HCT116 (cell line): Measurements from ENCODE around the gene ZBTB16. TPM values are rescaled to one million over a fixed set of nuclear protein-coding genes. Genes with fewer than 3 reads are reported as not detected.

ENCODE experiments used
- ATAC-seq: fragments of 200-7000 bp; cut with Tn5 transposase; 2 replicates; pipeline ENCODE4 v1.9.1; 2020; ENCODE audit warnings: mild to moderate bottlenecking, moderate library complexity
- BruUV-seq: library from RNA; stranded (reverse); fragments of 400-500 nt; replicated peaks from 2 replicates; lab custom pipeline; 2021; lab: Mats Ljungman, UMichigan
- CTCF ChIA-PET: fragments of 300-600 bp; sonication (Branson Sonifier 250); formaldehyde crosslinking; loops from one replicate; lab custom pipeline; 2021; ENCODE audit warnings: antibody characterized with exemption; lab: Charles Lee
- POLR2A ChIA-PET: fragments of 300-600, 350-600 bp; sonication (Branson Sonifier 250); formaldehyde crosslinking; loops from one replicate; lab custom pipeline; 2021; ENCODE audit warnings: antibody characterized with exemption; lab: Charles Lee
- RAD21 ChIA-PET, 2 experiments: fragments of 300-600 bp; sonication (Branson Sonifier 250); formaldehyde crosslinking; loops; one replicate each; lab custom pipeline; 2023; ENCODE audit warnings: low total read pairs in 2 of 2; ENCODE audit not compliant: uncharacterized antibody in 2 of 2, unreplicated experiment in 2 of 2, low non-redundant PET in 1 of 2; lab: Charles Lee
- DNase-seq: peaks from one replicate; pipeline ENCODE4 v3.0.0-alpha.2; 2010; ENCODE audit warnings: low read depth, low spot score
- H2AFZ ChIP-seq: fragments of 200-600 bp; shearing (Covaris generic), sonication (generic); 2 replicates; pipeline ENCODE4 v1.6.1; 2017; ENCODE audit warnings: low read depth, mixed run types, mixed read lengths, antibody characterized with exemption, low read length; ENCODE audit not compliant: poor library complexity, severe bottlenecking
- H3K27ac ChIP-seq: 2 replicates; pipeline ENCODE4 v1.5.1; 2012; ENCODE audit warnings: low read depth, low read length
- H3K27me3 ChIP-seq: fragments of 200-600 bp; sonication (generic); 2 replicates; pipeline ENCODE4 v1.6.1; 2016; ENCODE audit warnings: mixed run types, low read length, mixed read lengths; ENCODE audit not compliant: insufficient read depth
- H3K36me3 ChIP-seq, 2 experiments: fragments of 200-500 bp in 1 of 2; fragments of 200-600 bp in 1 of 2; sonication (Bioruptor generic) in 1 of 2; sonication (generic) in 1 of 2; 2 replicates each; pipeline versions ENCODE4 v1.5.1 to v1.6.1; 2014 to 2016; ENCODE audit warnings: low read length in 2 of 2, inconsistent platforms in 1 of 2, mixed read lengths in 1 of 2, mixed run types in 1 of 2; ENCODE audit not compliant: insufficient read depth in 2 of 2, control insufficient read depth in 1 of 2
- H3K4me1 ChIP-seq, 2 experiments: fragments of 200-600 bp in 1 of 2; sonication (generic) in 1 of 2; 2 replicates each; pipeline versions ENCODE4 v1.5.1 to v1.6.1; 2012 to 2017; ENCODE audit warnings: low read length in 2 of 2, inconsistent platforms in 1 of 2, mild to moderate bottlenecking in 1 of 2, mixed read lengths in 1 of 2, mixed run types in 1 of 2, moderate library complexity in 1 of 2; ENCODE audit not compliant: insufficient read depth in 2 of 2, control insufficient read depth in 1 of 2
- H3K4me2 ChIP-seq: fragments of 200-600 bp; sonication (generic); 2 replicates; pipeline ENCODE4 v1.6.1; 2017; ENCODE audit warnings: mixed run types, low read length, mixed read lengths
- H3K4me3 ChIP-seq, 2 experiments: fragments of 200-600 bp in 1 of 2; sonication (generic) in 1 of 2; replicated peaks in 1 of 2; 2 replicates each; pipeline ENCODE4 v1.5.1; 2011 to 2016; ENCODE audit warnings: low read length in 2 of 2, control low read depth in 1 of 2, low read depth in 1 of 2, mild to moderate bottlenecking in 1 of 2, mixed read lengths in 1 of 2, mixed run types in 1 of 2
- H3K79me2 ChIP-seq: fragments of 200-600 bp; sonication (generic); 2 replicates; pipeline ENCODE4 v1.6.1; 2017; ENCODE audit warnings: mild to moderate bottlenecking, mixed run types, low read length, moderate library complexity, mixed read lengths; ENCODE audit not compliant: insufficient read depth
- H3K9ac ChIP-seq: fragments of 200-600 bp; sonication (generic); 2 replicates; pipeline ENCODE4 v1.6.1; 2016; ENCODE audit warnings: low read length, mixed read lengths
- H3K9me2 ChIP-seq: fragments of 200-600 bp; sonication (generic), shearing (Covaris generic); 2 replicates; pipeline ENCODE4 v1.6.1; 2017; ENCODE audit warnings: mixed run types, mild to moderate bottlenecking, moderate library complexity; ENCODE audit not compliant: insufficient read depth
- H3K9me3 ChIP-seq, 2 experiments: fragments of 200-500 bp in 1 of 2; fragments of 200-600 bp in 1 of 2; sonication (Bioruptor generic) in 1 of 2; sonication (generic) in 1 of 2; 2 replicates each; pipeline ENCODE4 v1.6.1; 2014 to 2017; ENCODE audit warnings: low read length in 2 of 2, mixed read lengths in 2 of 2, inconsistent platforms in 1 of 2, low read depth in 1 of 2, mild to moderate bottlenecking in 1 of 2, mixed run types in 1 of 2, moderate library complexity in 1 of 2; ENCODE audit not compliant: control insufficient read depth in 1 of 2, insufficient read depth in 1 of 2
- H4K20me1 ChIP-seq: fragments of 200-600 bp; sonication (generic), shearing (Covaris generic); 2 replicates; pipeline ENCODE4 v1.6.1; 2017; ENCODE audit warnings: mixed run types, mild to moderate bottlenecking, moderate library complexity; ENCODE audit not compliant: insufficient read depth
- ATF3 ChIP-seq: IDR thresholded peaks from 2 replicates; pipeline ENCODE4 v1.6.1; 2012
- CEBPB ChIP-seq: IDR thresholded peaks from 2 replicates; pipeline ENCODE4 v1.6.1; 2012; ENCODE audit warnings: low read depth
- CTCF ChIP-seq, 3 experiments: fragments of 200-600 bp in 1 of 3; sonication (generic) in 1 of 3; IDR thresholded peaks in 2 of 3; conservative IDR thresholded peaks in 1 of 3; 2 replicates each; pipeline ENCODE4 v1.5.1; 2012 to 2017; ENCODE audit warnings: low read depth in 2 of 3, low read length in 2 of 3, antibody characterized with exemption in 1 of 3, borderline replicate concordance in 1 of 3, control low read depth in 1 of 3, mild to moderate bottlenecking in 1 of 3, mixed read lengths in 1 of 3, mixed run types in 1 of 3, moderate library complexity in 1 of 3; ENCODE audit not compliant: insufficient read depth in 1 of 3
- ELF1 ChIP-seq: IDR thresholded peaks from 2 replicates; pipeline ENCODE4 v1.6.1; 2012; ENCODE audit warnings: low read depth, borderline replicate concordance
- EZH2phosphoT487 ChIP-seq: fragments of 200-600 bp; IDR thresholded peaks from 2 replicates; pipeline ENCODE4 v1.6.1; 2018; ENCODE audit warnings: antibody characterized with exemption, borderline replicate concordance
- FOSL1 ChIP-seq: IDR thresholded peaks from 2 replicates; pipeline ENCODE4 v1.6.1; 2012; ENCODE audit warnings: low read depth
- MAX ChIP-seq: IDR thresholded peaks from 2 replicates; pipeline ENCODE4 v1.6.1; 2012
- POLR2A ChIP-seq: IDR thresholded peaks from 2 replicates; pipeline ENCODE4 v1.7.0; 2011; ENCODE audit warnings: borderline replicate concordance; ENCODE audit not compliant: insufficient read depth, insufficient read length; ENCODE audit errors: extremely low read depth
- POLR2AphosphoS5 ChIP-seq: IDR thresholded peaks from 2 replicates; pipeline ENCODE4 v1.6.1; 2011; ENCODE audit warnings: mild to moderate bottlenecking, low read depth, low read length, moderate library complexity
- REST ChIP-seq: IDR thresholded peaks from 2 replicates; pipeline ENCODE4 v1.6.1; 2012; ENCODE audit warnings: low read depth
- SIN3A ChIP-seq: IDR thresholded peaks from 2 replicates; pipeline ENCODE4 v1.6.1; 2012; ENCODE audit warnings: low read depth
- SP1 ChIP-seq: IDR thresholded peaks from 2 replicates; pipeline ENCODE4 v1.6.1; 2012; ENCODE audit warnings: low read depth
- ZFX ChIP-seq: fragments of 450-650 bp; IDR thresholded peaks from 2 replicates; pipeline ENCODE4 v1.6.1; 2017
- intact Hi-C: fragments of 100-400 bp; cut with micrococcal nuclease; formaldehyde crosslinking; loops from 2 replicates; pipeline ENCODE4 v1.10.0; 2022
- total RNA-seq: library from RNA; stranded (reverse); gene quantifications from one replicate; pipeline ENCODE4 v1.2.1, GENCODE V29; 2021; ENCODE audit not compliant: unreplicated experiment

The ZBTB16 gene
- total RNA-seq, 1 experiment from 2014 or later: 0.30 TPM

GRCh38 chr11:114078423-114078822 lies 18.9 kb downstream of the ZBTB16 start:
- Histone ChIP-seq H3K9ac (no peak overlapping the region), H4K20me1 (no peaks in the 10 kb centered on the region), H2AFZ (no peak overlapping the region), H3K27me3 (peaks cover 33% of the 10 kb centered on the region), H3K4me2 (no peak overlapping the region), H3K4me3 (no peak overlapping the region), H3K79me2 (no peaks in the 10 kb centered on the region), H3K9me3 (no peaks in the 10 kb centered on the region)
- no TSS peak for BruUV-seq
- RAD21 ChIA-PET: no interaction called here
- no peak for ATAC-seq
- no peak for TF ChIP-seq POLR2AphosphoS5
- no peak for TF ChIP-seq ELF1
- TF ChIP-seq SIN3A: no peak
- TF ChIP-seq MAX: no peak
- TF ChIP-seq, all 23 proteins: peak for 0
- no peak for DNase-seq
- ChIA-PET POLR2A (no interaction called here), CTCF (no interaction called here)
- Histone ChIP-seq H3K36me3 (no peaks in the 10 kb centered on the region), H3K4me1 (no peaks in the 10 kb centered on the region), H3K27ac (no peak overlapping the region), H3K9me2 (no peaks in the 10 kb centered on the region)
- intact Hi-C loops: no loop called here

- BruUV-seq: no TSS peak
These were observed 20.1 kb downstream of the ZBTB16 start for GRCh38 chr11:114079511-114080065.

More at GRCh38 chr11:114079511-114080065, 20.1 kb downstream of the ZBTB16 start:
- ATAC-seq (no peak), DNase-seq (no peak)
- CTCF ChIA-PET: no interaction called here
- Histone ChIP-seq H3K27ac (no peak overlapping the region), H3K27me3 (peaks cover 41% of the 10 kb centered on the region), H3K9me2 (no peaks in the 10 kb centered on the region), H3K79me2 (no peaks in the 10 kb centered on the region), H2AFZ (no peak overlapping the region)
- RAD21 ChIA-PET: no interaction called here
- POLR2A ChIA-PET: no interaction called here
- TF ChIP-seq ATF3: no peak
- no peak for TF ChIP-seq POLR2AphosphoS5
- no peak for TF ChIP-seq SP1
- no peak for TF ChIP-seq EZH2phosphoT487
- TF ChIP-seq POLR2A: no peak
- TF ChIP-seq FOSL1: no peak
- no peak for TF ChIP-seq CTCF (IDR thresholded peaks at IDR 0.05 in 2 of 3, conservative IDR thresholded peaks at IDR 0.05 in 1 of 3; ENCODE audit: borderline replicate concordance in 1 of 3, insufficient read depth in 1 of 3, low read depth in 2 of 3, low read length in 2 of 3)
- TF ChIP-seq REST: no peak
- no peak for TF ChIP-seq ZFX
- TF ChIP-seq CEBPB: no peak
- TF ChIP-seq, all 23 proteins: peak for 0
- no peak overlapping the region for H3K4me2 ChIP-seq
- H4K20me1 ChIP-seq: no peaks in the 10 kb centered on the region
- H3K36me3 ChIP-seq: no peaks in the 10 kb centered on the region
- no peaks in the 10 kb centered on the region for H3K4me1 ChIP-seq
- H3K9ac ChIP-seq: no peak overlapping the region
- no peak overlapping the region for H3K4me3 ChIP-seq
- no peaks in the 10 kb centered on the region for H3K9me3 ChIP-seq
- intact Hi-C loops: loop anchor here (2.0 kb wide), 1 partner anchor 75 kb away; no protein-coding TSS in a partner anchor
